ENCODE results near the gene TNS3. TPM values are rescaled to one million over a fixed set of nuclear protein-coding genes. Genes with fewer than 3 reads are reported as not detected.

TNS3 gene
- total RNA-seq, 1 donor from 2014 or later: 5.7 TPM

GRCh38 chr7:47421456-47421855 is 160.5 kb downstream of the TNS3 start:
- no peaks in the 10 kb centered on the region for H3K36me3 Mint-ChIP-seq (ENCODE audit: low read depth)
- H3K27me3 Mint-ChIP-seq: no peaks in the 10 kb centered on the region
- DNase-seq: no peak
- H3K4me3 Mint-ChIP-seq: no peak overlapping the region
- H3K4me1 Mint-ChIP-seq: peaks cover under 1% of the 10 kb centered on the region
- no peaks in the 10 kb centered on the region for H3K9me3 Mint-ChIP-seq
- intact Hi-C loops (cut with micrococcal nuclease): no loop called here
- no peak overlapping the region for H3K27ac Mint-ChIP-seq

- Mint-ChIP-seq H3K36me3 (ENCODE audit: low read depth) (no peaks in the 10 kb centered on the region), H3K4me1 (peaks cover 2% of the 10 kb centered on the region), H3K4me3 (no peak overlapping the region), H3K9me3 (no peaks in the 10 kb centered on the region), H3K27me3 (no peaks in the 10 kb centered on the region), H3K27ac (no peak overlapping the region)
- no peak for DNase-seq
- intact Hi-C loops (cut with micrococcal nuclease): no loop called here
Measured at GRCh38 chr7:47420122-47420780, 161.7 kb downstream of the TNS3 start.

- intact Hi-C loops (cut with micrococcal nuclease): no loop called here
- Mint-ChIP-seq H3K27ac (no peak overlapping the region), H3K36me3 (ENCODE audit: low read depth) (no peaks in the 10 kb centered on the region)
Measured at GRCh38 chr7:47419471-47419870, 162.4 kb downstream of the TNS3 start.

GRCh38 chr7:47418601-47419309 is 163.2 kb downstream of the TNS3 start:
- H3K4me3 Mint-ChIP-seq: no peak overlapping the region
- no peaks in the 10 kb centered on the region for H3K36me3 Mint-ChIP-seq (ENCODE audit: low read depth)
- intact Hi-C loops (cut with micrococcal nuclease): no loop called here
- H3K27me3 Mint-ChIP-seq: no peaks in the 10 kb centered on the region
- no peaks in the 10 kb centered on the region for H3K9me3 Mint-ChIP-seq
- H3K27ac Mint-ChIP-seq: no peak overlapping the region
- no peak for DNase-seq
- H3K4me1 Mint-ChIP-seq: peaks cover 2% of the 10 kb centered on the region

More at GRCh38 chr7:47419471-47419870, 162.4 kb downstream of the TNS3 start:
- Mint-ChIP-seq H3K27me3 (no peaks in the 10 kb centered on the region), H3K9me3 (no peaks in the 10 kb centered on the region), H3K4me1 (peaks cover 2% of the 10 kb centered on the region), H3K4me3 (no peak overlapping the region)
- no peak for DNase-seq

- intact Hi-C loops (cut with micrococcal nuclease): no loop called here
- DNase-seq: no peak
- H3K9me3 Mint-ChIP-seq: no peaks in the 10 kb centered on the region
- no peaks in the 10 kb centered on the region for H3K36me3 Mint-ChIP-seq (ENCODE audit: low read depth)
- peaks cover 2% of the 10 kb centered on the region for H3K4me1 Mint-ChIP-seq
- no peak overlapping the region for H3K27ac Mint-ChIP-seq
- no peak overlapping the region for H3K4me3 Mint-ChIP-seq
- H3K27me3 Mint-ChIP-seq: no peaks in the 10 kb centered on the region
Measured at GRCh38 chr7:47416492-47417480, 165.1 kb downstream of the TNS3 start.

GRCh38 chr7:47415318-47416212 is 166.3 kb downstream of the TNS3 start:
- no peak overlapping the region for H3K27ac Mint-ChIP-seq
- intact Hi-C loops (cut with micrococcal nuclease): no loop called here
- peaks cover 2% of the 10 kb centered on the region for H3K4me1 Mint-ChIP-seq
- no peaks in the 10 kb centered on the region for H3K9me3 Mint-ChIP-seq
- H3K36me3 Mint-ChIP-seq (ENCODE audit: low read depth): no peaks in the 10 kb centered on the region
- no peak for DNase-seq
- H3K4me3 Mint-ChIP-seq: no peak overlapping the region
- H3K27me3 Mint-ChIP-seq: no peaks in the 10 kb centered on the region

- no peaks in the 10 kb centered on the region for H3K27me3 Mint-ChIP-seq
- H3K36me3 Mint-ChIP-seq (ENCODE audit: low read depth): no peaks in the 10 kb centered on the region
- no peak for DNase-seq
- intact Hi-C loops (cut with micrococcal nuclease): no loop called here
- no peaks in the 10 kb centered on the region for H3K9me3 Mint-ChIP-seq
- H3K4me3 Mint-ChIP-seq: no peak overlapping the region
- H3K4me1 Mint-ChIP-seq: peaks cover 2% of the 10 kb centered on the region
- H3K27ac Mint-ChIP-seq: no peak overlapping the region
Measured at GRCh38 chr7:47414342-47415317, 167.3 kb downstream of the TNS3 start.

- Mint-ChIP-seq H3K4me1 (peaks cover 2% of the 10 kb centered on the region), H3K27me3 (no peaks in the 10 kb centered on the region), H3K4me3 (no peak overlapping the region)
Measured at GRCh38 chr7:47413526-47414341, 168.2 kb downstream of the TNS3 start.

GRCh38 chr7:47411901-47412300 is 170.0 kb downstream of the TNS3 start:
- no peak overlapping the region for H3K4me3 Mint-ChIP-seq
- intact Hi-C loops (cut with micrococcal nuclease): no loop called here
- H3K4me1 Mint-ChIP-seq: peaks cover 2% of the 10 kb centered on the region
- H3K27ac Mint-ChIP-seq: no peak overlapping the region
- H3K27me3 Mint-ChIP-seq: no peaks in the 10 kb centered on the region
- H3K9me3 Mint-ChIP-seq: no peaks in the 10 kb centered on the region
- no peaks in the 10 kb centered on the region for H3K36me3 Mint-ChIP-seq (ENCODE audit: low read depth)
- no peak for DNase-seq

More at GRCh38 chr7:47413526-47414341, 168.2 kb downstream of the TNS3 start:
- intact Hi-C loops (cut with micrococcal nuclease): no loop called here
- Mint-ChIP-seq H3K9me3 (no peaks in the 10 kb centered on the region), H3K36me3 (ENCODE audit: low read depth) (no peaks in the 10 kb centered on the region), H3K27ac (no peak overlapping the region)
- DNase-seq: no peak

GRCh38 chr7:47411281-47411869 is 170.5 kb downstream of the TNS3 start:
- Mint-ChIP-seq H3K4me3 (no peak overlapping the region), H3K36me3 (ENCODE audit: low read depth) (no peaks in the 10 kb centered on the region), H3K27ac (no peak overlapping the region), H3K9me3 (no peaks in the 10 kb centered on the region), H3K4me1 (peaks cover under 1% of the 10 kb centered on the region), H3K27me3 (no peaks in the 10 kb centered on the region)
- intact Hi-C loops (cut with micrococcal nuclease): no loop called here
- DNase-seq: no peak

GRCh38 chr7:47408675-47409074 is 173.2 kb downstream of the TNS3 start:
- no peaks in the 10 kb centered on the region for H3K9me3 Mint-ChIP-seq
- H3K36me3 Mint-ChIP-seq (ENCODE audit: low read depth): no peaks in the 10 kb centered on the region
- H3K4me1 Mint-ChIP-seq: peaks cover 2% of the 10 kb centered on the region
- intact Hi-C loops (cut with micrococcal nuclease): no loop called here
- H3K27ac Mint-ChIP-seq: no peak overlapping the region
- DNase-seq: no peak
- H3K4me3 Mint-ChIP-seq: no peak overlapping the region
- no peaks in the 10 kb centered on the region for H3K27me3 Mint-ChIP-seq
